ENCODE data around the gene LPAR3.

Gene LPAR3

DNA sequence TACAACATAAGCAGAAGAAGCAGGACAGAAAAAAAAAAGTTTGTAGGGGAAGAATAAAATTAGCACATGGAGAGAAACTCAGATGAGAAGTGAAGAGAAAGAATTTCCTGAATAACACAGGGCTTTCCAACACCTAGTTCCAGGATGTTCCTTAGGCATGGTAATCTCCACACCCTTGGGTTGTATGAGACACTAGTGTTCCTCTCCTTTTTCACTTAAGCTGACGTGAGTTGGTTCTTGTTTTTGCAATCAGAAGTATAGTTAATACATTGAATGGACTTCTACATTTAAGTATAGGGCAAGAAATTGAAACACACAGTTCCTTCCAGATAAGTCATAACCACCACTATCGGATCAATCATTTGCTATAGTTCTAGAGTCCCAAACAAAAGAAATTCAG is 51.0 kb downstream of the LPAR3 start:
- no peak overlapping the region for H3K4me3 ChIP-seq (replicated peaks; ENCODE audit: insufficient read depth, low read length)
- no peak for DNase-seq (ENCODE audit: low read depth in 1 of 2, low spot score in 1 of 2)
- no peaks in the 10 kb centered on the region for H3K27me3 ChIP-seq (ENCODE audit: insufficient read depth, poor library complexity, severe bottlenecking)
- TF ChIP-seq SPI1 (IDR thresholded peaks at IDR 0.05; ENCODE audit: borderline replicate concordance, low read depth), result no peak
- TF ChIP-seq GABPA (IDR thresholded peaks at IDR 0.05; ENCODE audit: low read depth), result no peak
- TF ChIP-seq, protein P1, sequence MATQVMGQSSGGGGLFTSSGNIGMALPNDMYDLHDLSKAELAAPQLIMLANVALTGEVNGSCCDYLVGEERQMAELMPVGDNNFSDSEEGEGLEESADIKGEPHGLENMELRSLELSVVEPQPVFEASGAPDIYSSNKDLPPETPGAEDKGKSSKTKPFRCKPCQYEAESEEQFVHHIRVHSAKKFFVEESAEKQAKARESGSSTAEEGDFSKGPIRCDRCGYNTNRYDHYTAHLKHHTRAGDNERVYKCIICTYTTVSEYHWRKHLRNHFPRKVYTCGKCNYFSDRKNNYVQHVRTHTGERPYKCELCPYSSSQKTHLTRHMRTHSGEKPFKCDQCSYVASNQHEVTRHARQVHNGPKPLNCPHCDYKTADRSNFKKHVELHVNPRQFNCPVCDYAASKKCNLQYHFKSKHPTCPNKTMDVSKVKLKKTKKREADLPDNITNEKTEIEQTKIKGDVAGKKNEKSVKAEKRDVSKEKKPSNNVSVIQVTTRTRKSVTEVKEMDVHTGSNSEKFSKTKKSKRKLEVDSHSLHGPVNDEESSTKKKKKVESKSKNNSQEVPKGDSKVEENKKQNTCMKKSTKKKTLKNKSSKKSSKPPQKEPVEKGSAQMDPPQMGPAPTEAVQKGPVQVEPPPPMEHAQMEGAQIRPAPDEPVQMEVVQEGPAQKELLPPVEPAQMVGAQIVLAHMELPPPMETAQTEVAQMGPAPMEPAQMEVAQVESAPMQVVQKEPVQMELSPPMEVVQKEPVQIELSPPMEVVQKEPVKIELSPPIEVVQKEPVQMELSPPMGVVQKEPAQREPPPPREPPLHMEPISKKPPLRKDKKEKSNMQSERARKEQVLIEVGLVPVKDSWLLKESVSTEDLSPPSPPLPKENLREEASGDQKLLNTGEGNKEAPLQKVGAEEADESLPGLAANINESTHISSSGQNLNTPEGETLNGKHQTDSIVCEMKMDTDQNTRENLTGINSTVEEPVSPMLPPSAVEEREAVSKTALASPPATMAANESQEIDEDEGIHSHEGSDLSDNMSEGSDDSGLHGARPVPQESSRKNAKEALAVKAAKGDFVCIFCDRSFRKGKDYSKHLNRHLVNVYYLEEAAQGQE (IDR thresholded peaks at IDR 0.05; ENCODE audit: insufficient replicate concordance, low read depth), result no peak
- TF ChIP-seq POLR2AphosphoS5 (IDR thresholded peaks at IDR 0.05; ENCODE audit: low read depth), result no peak
- TF ChIP-seq CTCF (IDR thresholded peaks at IDR 0.05; ENCODE audit: insufficient read depth, low read length), result no peak
- H3K27ac ChIP-seq (replicated peaks), result no peak overlapping the region

DNA sequence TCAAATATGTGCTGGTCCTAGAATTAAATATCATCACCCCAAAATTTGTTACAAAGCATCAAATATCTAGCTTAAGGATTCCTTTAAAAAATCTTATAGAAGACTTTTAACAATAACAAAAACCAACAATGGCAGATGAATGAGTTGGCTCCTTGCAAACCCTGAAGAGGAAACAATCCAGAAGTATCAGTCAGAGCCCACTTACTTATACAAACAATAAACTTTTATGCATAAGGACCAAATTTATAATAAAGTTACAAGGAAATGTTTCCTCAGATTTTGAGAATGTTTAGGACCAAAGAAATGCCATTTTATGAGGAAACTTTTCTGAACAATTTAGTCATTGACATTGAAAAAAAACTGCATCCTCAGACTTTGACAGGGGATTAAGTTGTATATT is 52.7 kb downstream of the LPAR3 start:
- no peak overlapping the region for H3K4me3 ChIP-seq (replicated peaks; ENCODE audit: insufficient read depth, low read length)
- no peak for DNase-seq (ENCODE audit: low read depth in 1 of 2, low spot score in 1 of 2)
- TF ChIP-seq, protein P1 (IDR thresholded peaks at IDR 0.05; ENCODE audit: insufficient replicate concordance, low read depth), result no peak
- no peak for TF ChIP-seq POLR2AphosphoS5 (IDR thresholded peaks at IDR 0.05; ENCODE audit: low read depth)
- TF ChIP-seq CTCF (IDR thresholded peaks at IDR 0.05; ENCODE audit: insufficient read depth, low read length), result no peak
- TF ChIP-seq SPI1 (IDR thresholded peaks at IDR 0.05; ENCODE audit: borderline replicate concordance, low read depth), result no peak
- no peak for TF ChIP-seq GABPA (IDR thresholded peaks at IDR 0.05; ENCODE audit: low read depth)
- H3K27me3 ChIP-seq (ENCODE audit: insufficient read depth, poor library complexity, severe bottlenecking), result no peaks in the 10 kb centered on the region
- H3K27ac ChIP-seq (replicated peaks), result no peak overlapping the region

DNA sequence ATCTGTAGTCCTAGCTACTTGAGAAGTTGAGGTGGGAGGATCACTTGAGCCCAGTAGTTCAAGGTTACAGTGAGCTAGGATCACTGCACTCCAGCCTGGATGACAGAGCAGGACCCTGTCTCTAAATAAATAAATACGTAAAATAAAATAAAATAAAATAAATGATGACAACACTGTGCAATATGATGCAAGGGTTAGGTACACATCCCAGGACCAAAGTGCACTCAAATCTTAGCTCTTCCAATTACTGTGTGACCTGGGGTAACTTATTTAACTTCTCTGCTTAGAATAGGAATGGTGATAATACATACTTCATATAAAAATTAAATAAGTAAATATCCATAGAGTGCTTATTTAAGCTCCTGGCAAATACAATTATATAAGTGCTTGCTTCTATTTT is 53.5 kb downstream of the LPAR3 start:
- H3K27ac ChIP-seq (replicated peaks), result no peak overlapping the region
- no peak for DNase-seq (ENCODE audit: low read depth in 1 of 2, low spot score in 1 of 2)
- TF ChIP-seq SPI1 (IDR thresholded peaks at IDR 0.05; ENCODE audit: borderline replicate concordance, low read depth) (no peak), POLR2AphosphoS5 (IDR thresholded peaks at IDR 0.05; ENCODE audit: low read depth) (no peak), CTCF (IDR thresholded peaks at IDR 0.05; ENCODE audit: insufficient read depth, low read length) (no peak), GABPA (IDR thresholded peaks at IDR 0.05; ENCODE audit: low read depth) (no peak)
- TF ChIP-seq, protein P1 (IDR thresholded peaks at IDR 0.05; ENCODE audit: insufficient replicate concordance, low read depth), result no peak
- H3K27me3 ChIP-seq (ENCODE audit: insufficient read depth, poor library complexity, severe bottlenecking), result no peaks in the 10 kb centered on the region
- H3K4me3 ChIP-seq (replicated peaks; ENCODE audit: insufficient read depth, low read length), result no peak overlapping the region

All from HL-60 (cell line).